SK-N-SH (cell line): ENCODE data around the gene COX10. TPM values are rescaled to one million over a fixed set of nuclear protein-coding genes. Genes with fewer than 3 reads are reported as not detected.

Experiments used
- CTCF ChIA-PET: fragments of 300-600, 350-600 bp; formaldehyde crosslinking; extraction: SDS; loops from one replicate; lab custom pipeline; 2021; lab: Yijun Ruan, JAX
- POLR2A ChIA-PET: fragments of 350-600 bp; sonication (Branson Sonifier 250); formaldehyde crosslinking; extraction: SDS; loops from one replicate; lab custom pipeline; 2020; ENCODE audit warnings: antibody characterized with exemption, inconsistent platforms; lab: Yijun Ruan, JAX
- DNase-seq: peaks from one replicate; pipeline ENCODE4 v3.0.0; 2012
- H2AFZ ChIP-seq: fragments of 200-600 bp; sonication (generic); 2 replicates; pipeline ENCODE4 v1.8.1; 2016; ENCODE audit warnings: antibody characterized with exemption, mild to moderate bottlenecking, low read depth
- H3F3A ChIP-seq: fragments of 200-600 bp; sonication (generic); replicated peaks from 2 replicates; pipeline ENCODE3; 2016; ENCODE audit warnings: antibody characterized with exemption, mild to moderate bottlenecking; ENCODE audit not compliant: insufficient read depth
- H3K27ac ChIP-seq, 2 experiments: fragments of 200-500 bp in 1 of 2; fragments of 200-600 bp in 1 of 2; sonication (Bioruptor generic) in 1 of 2; sonication (generic), shearing (Covaris generic) in 1 of 2; 2 replicates each; pipeline versions ENCODE4 v1.5.1 to v1.6.1; 2014 to 2016; ENCODE audit warnings: low read depth in 2 of 2, inconsistent platforms in 1 of 2, low read length in 1 of 2, mild to moderate bottlenecking in 1 of 2, mixed read lengths in 1 of 2
- H3K27me3 ChIP-seq: fragments of 200-600 bp; sonication (generic), shearing (Covaris generic); 2 replicates; pipeline ENCODE4 v1.6.1; 2016; ENCODE audit warnings: mixed run types; ENCODE audit not compliant: insufficient read depth
- H3K36me3 ChIP-seq, 2 experiments: fragments of 200-500 bp in 1 of 2; fragments of 200-600 bp in 1 of 2; sonication (Bioruptor generic) in 1 of 2; sonication (generic) in 1 of 2; replicated peaks in 1 of 2; 2 replicates each; pipeline versions ENCODE3 to v1.5.1; 2014 to 2016; ENCODE audit warnings: low read length in 1 of 2, mild to moderate bottlenecking in 1 of 2; ENCODE audit not compliant: insufficient read depth in 2 of 2, control insufficient read depth in 1 of 2
- H3K4me1 ChIP-seq, 2 experiments: fragments of 200-500 bp in 1 of 2; fragments of 200-600 bp in 1 of 2; sonication (Bioruptor generic) in 1 of 2; sonication (generic), shearing (Covaris generic) in 1 of 2; 2 replicates each; pipeline versions ENCODE4 v1.5.1 to v1.6.1; 2014 to 2016; ENCODE audit warnings: low read depth in 1 of 2, low read length in 1 of 2, mixed run types in 1 of 2; ENCODE audit not compliant: insufficient read depth in 2 of 2, control insufficient read depth in 1 of 2
- H3K4me2 ChIP-seq: fragments of 200-600 bp; sonication (generic), shearing (Covaris generic); 2 replicates; pipeline ENCODE4 v1.6.1; 2017; ENCODE audit warnings: mixed run types
- H3K4me3 ChIP-seq, 2 experiments: fragments of 200-500 bp in 1 of 2; fragments of 200-600 bp in 1 of 2; sonication (Bioruptor generic) in 1 of 2; sonication (generic), shearing (Covaris generic) in 1 of 2; 2 replicates each; pipeline versions ENCODE4 v1.5.1 to v1.8.1; 2014 to 2016; ENCODE audit warnings: low read depth in 2 of 2, inconsistent platforms in 1 of 2, low read length in 1 of 2, mild to moderate bottlenecking in 1 of 2, mixed read lengths in 1 of 2, moderate library complexity in 1 of 2
- H3K79me2 ChIP-seq: fragments of 200-600 bp; sonication (generic); 2 replicates; pipeline ENCODE4 v1.8.1; 2017; ENCODE audit warnings: mild to moderate bottlenecking; ENCODE audit not compliant: insufficient read depth
- H3K9ac ChIP-seq: fragments of 200-600 bp; sonication (generic); 2 replicates; pipeline ENCODE4 v1.6.1; 2017; ENCODE audit warnings: mixed run types
- H3K9me2 ChIP-seq: fragments of 200-600 bp; sonication (generic); 2 replicates; pipeline ENCODE4 v1.6.1; 2017; ENCODE audit warnings: mixed run types
- H3K9me3 ChIP-seq: fragments of 200-600 bp; sonication (generic); 2 replicates; pipeline ENCODE4 v1.6.1; 2017; ENCODE audit warnings: mixed run types, mild to moderate bottlenecking, moderate library complexity
- H4K20me1 ChIP-seq: fragments of 200-600 bp; sonication (generic); 2 replicates; pipeline ENCODE4 v1.6.1; 2017; ENCODE audit warnings: mild to moderate bottlenecking, mixed run types; ENCODE audit not compliant: insufficient read depth
- CTCF ChIP-seq: fragments of 200-600 bp; sonication (generic); IDR thresholded peaks from 2 replicates; pipeline ENCODE4 v1.6.1; 2017; ENCODE audit warnings: antibody characterized with exemption, mild to moderate bottlenecking, moderate library complexity
- ELF1 ChIP-seq: IDR thresholded peaks from 2 replicates; pipeline ENCODE4 v1.4.0; 2012
- FOSL2 ChIP-seq: IDR thresholded peaks from 2 replicates; pipeline ENCODE4 v1.4.0; 2012; ENCODE audit warnings: low read depth, mild to moderate bottlenecking, moderate library complexity, borderline replicate concordance
- FOXM1 ChIP-seq: IDR thresholded peaks from 2 replicates; pipeline ENCODE4 v1.4.0; 2012; ENCODE audit warnings: low read depth, mild to moderate bottlenecking
- GABPA ChIP-seq: IDR thresholded peaks from 2 replicates; pipeline ENCODE4 v1.4.0; 2012; ENCODE audit warnings: low read depth, mild to moderate bottlenecking
- MXI1 ChIP-seq: IDR thresholded peaks from 2 replicates; pipeline ENCODE4 v1.6.1; 2012; ENCODE audit warnings: mild to moderate bottlenecking, low read depth, low read length, improper control_type of control experiment
- NRF1 ChIP-seq: IDR thresholded peaks from 2 replicates; pipeline ENCODE4 v1.6.1; 2012; ENCODE audit warnings: low read depth, mild to moderate bottlenecking, low read length
- RAD21 ChIP-seq: IDR thresholded peaks from 2 replicates; pipeline ENCODE4 v1.6.1; 2012; ENCODE audit warnings: mild to moderate bottlenecking, low read length
- RFX5 ChIP-seq: IDR thresholded peaks from 2 replicates; pipeline ENCODE4 v1.6.1; 2012; ENCODE audit warnings: mild to moderate bottlenecking, improper control_type of control experiment, low read length
- TEAD4 ChIP-seq: IDR thresholded peaks from 2 replicates; pipeline ENCODE4 v1.4.0; 2012; ENCODE audit warnings: mild to moderate bottlenecking, borderline replicate concordance; ENCODE audit not compliant: insufficient read depth
- USF1 ChIP-seq: IDR thresholded peaks from 2 replicates; pipeline ENCODE4 v1.4.0; 2012; ENCODE audit warnings: low read depth, borderline replicate concordance
- YY1 ChIP-seq: IDR thresholded peaks from 2 replicates; pipeline ENCODE4 v1.4.0; 2012; ENCODE audit warnings: low read depth, mild to moderate bottlenecking
- WGBS: methylation state at CpG from one replicate; pipeline ENCODE4 v1.1.6; 2017; ENCODE audit warnings: low lambda C conversion rate; 5-methylcytosine and 5-hydroxymethylcytosine counted together
- polyA plus RNA-seq, 3 experiments: library from polyadenylated mRNA; depleted of rRNA; stranded (reverse); fragments of >200 nt; gene quantifications; 2 replicates each; pipeline ENCODE4 v1.2.3, GENCODE V29; 2012

COX10 gene
- polyA plus RNA-seq, 1 of the 3 experiments (the other 2 are of a cell fraction), result 8.7 TPM

DNA sequence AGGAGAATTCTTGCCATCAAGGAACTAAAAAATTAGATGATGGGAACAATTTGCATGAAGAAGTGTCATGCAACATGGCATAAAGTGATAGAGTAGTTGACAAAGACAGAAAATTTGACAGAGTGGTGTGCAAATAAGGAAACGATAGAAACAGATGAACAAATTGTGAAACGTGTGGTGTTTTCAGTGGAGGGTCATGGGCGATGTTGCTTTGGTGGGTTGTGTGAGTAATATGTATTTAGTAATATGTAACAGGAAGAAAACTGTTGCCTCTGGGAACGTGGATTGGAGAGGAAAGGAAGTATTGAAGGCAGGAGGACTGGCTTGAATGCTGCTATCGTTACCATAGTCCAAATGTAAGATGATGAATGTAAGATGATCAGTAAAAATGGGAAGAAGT lies 3.6 kb downstream of the COX10 start:
- no peaks in the 10 kb centered on the region for H3K9me3 ChIP-seq
- ChIA-PET CTCF (no interaction called here), POLR2A (no interaction called here)
- H3K9ac ChIP-seq, result no peak overlapping the region
- no peaks in the 10 kb centered on the region for H4K20me1 ChIP-seq
- TF ChIP-seq FOSL2, result no peak
- TF ChIP-seq RFX5, result no peak
- TF ChIP-seq ELF1, result no peak
- no peak for TF ChIP-seq YY1
- TF ChIP-seq MXI1, result no peak
- no peak for TF ChIP-seq GABPA
- no peak for TF ChIP-seq FOXM1
- no peak for TF ChIP-seq TEAD4
- no peak for TF ChIP-seq USF1
- no peak for TF ChIP-seq CTCF
- TF ChIP-seq NRF1, result no peak
- no peaks in the 10 kb centered on the region for H3K27me3 ChIP-seq
- no peaks in the 10 kb centered on the region for H3K9me2 ChIP-seq
- 95% methylated on average over 5 of the region's 5 CpGs for WGBS
- H3F3A ChIP-seq, result no peaks in the 10 kb centered on the region
- no peak overlapping the region for H3K4me3 ChIP-seq
- DNase-seq, result no peak
- no peak overlapping the region for H2AFZ ChIP-seq
- H3K36me3 ChIP-seq, result peaks cover 22 to 32% of the 10 kb centered on the region in 2 experiments
- H3K4me2 ChIP-seq, result no peak overlapping the region
- H3K27ac ChIP-seq, result no peak overlapping the region
- H3K79me2 ChIP-seq, result peaks cover 61% of the 10 kb centered on the region
- H3K4me1 ChIP-seq, result peaks cover 6 to 7% of the 10 kb centered on the region in 2 experiments; a peak in 2 of 4 replicates

GRCh38 chr17:14078027-14078426 lies 8.7 kb downstream of the COX10 start:
- H3K79me2 ChIP-seq, result peaks cover 18% of the 10 kb centered on the region
- H3K27ac ChIP-seq, result no peak overlapping the region
- H3K4me1 ChIP-seq, result no peaks in the 10 kb centered on the region; a peak in 1 of 4 replicates
- no peak for TF ChIP-seq RAD21
- H3K9me2 ChIP-seq, result no peaks in the 10 kb centered on the region
- H3K9me3 ChIP-seq, result no peaks in the 10 kb centered on the region
- 86% methylated on average over 3 of the region's 3 CpGs for WGBS
- no peaks in the 10 kb centered on the region for H3K27me3 ChIP-seq
- H4K20me1 ChIP-seq, result no peaks in the 10 kb centered on the region
- peaks cover 22 to 55% of the 10 kb centered on the region in 2 experiments for H3K36me3 ChIP-seq
- POLR2A ChIA-PET, result no interaction called here
- H2AFZ ChIP-seq, result no peak overlapping the region
- H3K9ac ChIP-seq, result no peak overlapping the region
- DNase-seq, result no peak
- CTCF ChIA-PET, result interaction anchor here (0.7 kb wide), 1 partner anchor 8 kb away, joined by 3 read pairs; no protein-coding TSS in a partner anchor
- no peak overlapping the region for H3K4me2 ChIP-seq
- H3K4me3 ChIP-seq, result no peak overlapping the region
- peaks cover 5% of the 10 kb centered on the region for H3F3A ChIP-seq
